NT2/D1 (cell line): ENCODE data around the gene P2RY11.

ENCODE experiments used
- SUZ12 ChIP-seq: IDR thresholded peaks from 2 replicates; pipeline ENCODE4 v1.6.1; 2011; ENCODE audit not compliant: insufficient read length, insufficient read depth; ENCODE audit errors: extremely low read depth
- YY1 ChIP-seq: IDR thresholded peaks from 2 replicates; pipeline ENCODE4 v1.6.1; 2011; ENCODE audit not compliant: insufficient read length, insufficient read depth
- ZNF274 ChIP-seq: IDR thresholded peaks from 2 replicates; pipeline ENCODE4 v1.6.1; 2011; ENCODE audit warnings: mild to moderate bottlenecking, low read depth, low read length

- TF ChIP-seq YY1 (no peak), SUZ12 (no peak), ZNF274 (no peak)
Measured at GRCh38 chr19:10138879-10139795, 27.6 kb downstream of the P2RY11 start.
